ENCODE data around the gene TMEM51.

GRCh38 chr1:15130607-15131006, 22.9 kb upstream of the TMEM51 start:
- no peak for TF ChIP-seq CTCF (IDR thresholded peaks at IDR 0.05)
- TF ChIP-seq POLR2A (IDR thresholded peaks at IDR 0.05), result no peak

Data from body of pancreas (tissue), 4 donors.